K562 (cell line): ENCODE measurements around the gene GALE. TPM values are rescaled to one million over a fixed set of nuclear protein-coding genes. Genes with fewer than 3 reads are reported as not detected.
A peak's percentile ranks its signal among the peaks of the same experiment; 100 is the strongest.

Experiments
- ATAC-seq: fragments of 200-7000 bp; cut with Tn5 transposase; 3 replicates; pipeline ENCODE4 v1.9.1; 2020; ENCODE audit warnings: moderate library complexity
- Bru-seq: library from RNA; stranded (reverse); fragments of 400-500 nt; gene quantifications from one replicate; lab custom pipeline; 2021; lab: Mats Ljungman, UMichigan
- BruChase-seq, 2 experiments: library from RNA; stranded (reverse); fragments of 400-500 nt; gene quantifications; one replicate each; lab custom pipeline; 2021; lab: Mats Ljungman, UMichigan
- BruUV-seq: library from RNA; stranded (reverse); fragments of 400-500 nt; replicated peaks from 2 replicates; lab custom pipeline; 2021; lab: Mats Ljungman, UMichigan
- CTCF ChIA-PET: fragments of 300-600 bp; formaldehyde crosslinking; extraction: SDS; loops from one replicate; lab custom pipeline; 2021; ENCODE audit warnings: low intra/inter-chr PET ratio; lab: Yijun Ruan, JAX
- POLR2A ChIA-PET: fragments of 300-600, 350-650 bp; sonication (Branson Sonifier 250); formaldehyde crosslinking; extraction: SDS; loops from one replicate; lab custom pipeline; 2021; ENCODE audit warnings: antibody characterized with exemption, inconsistent platforms; lab: Yijun Ruan, JAX
- DNase-seq, 4 experiments: peaks; one replicate each; pipeline versions ENCODE4 v3.0.0 to v3.0.0-alpha.2; 2011 to 2018; ENCODE audit warnings: low spot score in 3 of 4, mixed read lengths in 3 of 4; ENCODE audit errors: extremely low read depth in 1 of 4
- FAIRE-seq: peaks from 2 replicates; lab custom pipeline; 2011; peaks lifted over from hg19 to GRCh38; lab: Jason Lieb, UNC
- H2AFZ ChIP-seq: 2 replicates; pipeline ENCODE4 v1.6.0; 2011; ENCODE audit warnings: low read depth, low read length, control low read depth, inconsistent platforms
- H3K27ac ChIP-seq: fragments of 200-600 bp; 3 replicates; pipeline ENCODE4 v1.8.0; 2011; ENCODE audit warnings: low read depth, mild to moderate bottlenecking, control low read depth, inconsistent platforms, low read length, moderate library complexity, mixed read lengths; ENCODE audit errors: extremely low read depth
- H3K27me3 ChIP-seq, 2 experiments: fragments of 300-600 bp in 1 of 2; 2 replicates in 1 of 2; 3 replicates in 1 of 2; pipeline versions ENCODE4 v1.6.0 to v1.8.0; 2011; ENCODE audit warnings: inconsistent platforms in 2 of 2, low read length in 2 of 2, mild to moderate bottlenecking in 1 of 2, mixed read lengths in 1 of 2, moderate library complexity in 1 of 2; ENCODE audit not compliant: control insufficient read depth in 2 of 2, insufficient read depth in 2 of 2
- H3K36me3 ChIP-seq: fragments of 300-600 bp; 3 replicates; pipeline ENCODE4 v1.8.0; 2011; ENCODE audit warnings: mild to moderate bottlenecking, low read length, inconsistent platforms; ENCODE audit not compliant: control insufficient read depth, insufficient read depth
- H3K4me1 ChIP-seq, 2 experiments: fragments of 200-600 bp in 1 of 2; replicated peaks in 1 of 2; 2 replicates in 1 of 2; 3 replicates in 1 of 2; pipeline versions ENCODE4 v1.5.1 to v1.8.0; 2011; ENCODE audit warnings: inconsistent platforms in 2 of 2, low read length in 2 of 2, mild to moderate bottlenecking in 1 of 2, mixed read lengths in 1 of 2, moderate library complexity in 1 of 2; ENCODE audit not compliant: control insufficient read depth in 2 of 2, insufficient read depth in 2 of 2
- H3K4me2 ChIP-seq: 2 replicates; pipeline ENCODE4 v1.6.1; 2011; ENCODE audit warnings: low read length, control low read depth, inconsistent platforms, mixed read lengths; ENCODE audit not compliant: insufficient read depth
- H3K4me3 ChIP-seq: fragments of 200-600 bp; sonication (generic), shearing (Covaris generic); 2 replicates; pipeline ENCODE4 v1.5.1; 2016; ENCODE audit warnings: control low read depth, inconsistent platforms
- H3K79me2 ChIP-seq: fragments of 200-600 bp; 3 replicates; pipeline ENCODE4 v1.8.0; 2011; ENCODE audit warnings: low read length, inconsistent platforms; ENCODE audit not compliant: control insufficient read depth, insufficient read depth
- H3K9ac ChIP-seq, 2 experiments: 2 replicates each; pipeline versions ENCODE4 v1.6.0 to v1.6.1; 2011; ENCODE audit warnings: low read depth in 2 of 2, low read length in 2 of 2, control low read depth in 1 of 2, inconsistent platforms in 1 of 2, mild to moderate bottlenecking in 1 of 2, mixed read lengths in 1 of 2; ENCODE audit not compliant: insufficient read depth in 1 of 2
- H3K9me1 ChIP-seq: one replicate; pipeline ENCODE4 v1.6.0; 2011; ENCODE audit warnings: inconsistent platforms, mild to moderate bottlenecking, low read length, moderate library complexity; ENCODE audit not compliant: control insufficient read depth, insufficient read depth
- H3K9me3 ChIP-seq: replicated peaks from 2 replicates; pipeline ENCODE4 v1.5.1; 2011; ENCODE audit warnings: low read depth, low read length, inconsistent platforms; ENCODE audit not compliant: control insufficient read depth, insufficient read depth
- H4K20me1 ChIP-seq: replicated peaks from 2 replicates; pipeline ENCODE4 v1.6.1; 2011; ENCODE audit warnings: low read length, inconsistent platforms, mixed read lengths; ENCODE audit not compliant: control insufficient read depth, insufficient read depth
- CBFA2T2 ChIP-seq: fragments of 450-650 bp; conservative IDR thresholded peaks from 2 replicates; pipeline ENCODE4 v1.6.1; 2017; ENCODE audit warnings: mild to moderate bottlenecking
- CTCF ChIP-seq, 3 experiments: IDR thresholded peaks in 2 of 3; conservative IDR thresholded peaks in 1 of 3; 2 replicates each; pipeline ENCODE4 v1.5.1; 2011 to 2012; ENCODE audit warnings: low read length in 3 of 3, mild to moderate bottlenecking in 3 of 3, control low read depth in 2 of 3, improper control_type of control experiment in 1 of 3, inconsistent platforms in 1 of 3, low read depth in 1 of 3, mixed read lengths in 1 of 3, moderate library complexity in 1 of 3; ENCODE audit not compliant: insufficient read depth in 2 of 3
- EGR1 ChIP-seq: fragments of 450-650 bp; conservative IDR thresholded peaks from 2 replicates; pipeline ENCODE4 v1.6.1; 2017; ENCODE audit warnings: mild to moderate bottlenecking
- FOXK2 ChIP-seq, 2 experiments: fragments of 450-650 bp; IDR thresholded peaks in 1 of 2; conservative IDR thresholded peaks in 1 of 2; 2 replicates each; pipeline ENCODE4 v1.6.1; 2016; ENCODE audit warnings: low read depth in 2 of 2, mild to moderate bottlenecking in 1 of 2
- GABPA ChIP-seq: fragments of 200-800 bp; sonication (Bioruptor generic); conservative IDR thresholded peaks from 2 replicates; pipeline ENCODE4 v1.6.1; 2016; ENCODE audit warnings: low read depth, missing genetic modification characterization, missing compliant biosample characterization
- MEF2D ChIP-seq: conservative IDR thresholded peaks from 2 replicates; pipeline ENCODE4 v1.6.1; 2016; ENCODE audit warnings: low read depth, missing genetic modification characterization, missing compliant biosample characterization
- MYNN ChIP-seq, 2 experiments: sonication (generic); formaldehyde crosslinking in 1 of 2; IDR thresholded peaks; 2 replicates each; pipeline versions ENCODE4 v1.5.0 to v1.6.1; 2016 to 2020; ENCODE audit warnings: antibody characterized with exemption in 1 of 2, missing genetic modification reagents in 1 of 2
- PRMT5 ChIP-seq: sonication (generic); formaldehyde crosslinking; IDR thresholded peaks from 2 replicates; pipeline ENCODE4 v1.5.0; 2020; ENCODE audit warnings: missing genetic modification reagents
- TARDBP ChIP-seq: fragments of 450-650 bp; IDR thresholded peaks from 2 replicates; pipeline ENCODE4 v1.6.1; 2016
- ZBTB7A ChIP-seq: IDR thresholded peaks from 2 replicates; pipeline ENCODE4 v1.6.1; 2011; ENCODE audit warnings: low read depth, mild to moderate bottlenecking, low read length, moderate library complexity, borderline replicate concordance; ENCODE audit not compliant: control insufficient read depth
- WGBS: fragments of 100-300 bp; shearing (Covaris generic); methylation state at CpG from one replicate; pipeline ENCODE4 v1.1.6; 2016; ENCODE audit warnings: low coverage, mixed read lengths; ENCODE audit not compliant: insufficient coverage; ENCODE audit errors: missing lambda C conversion rate; 5-methylcytosine and 5-hydroxymethylcytosine counted together
- in situ Hi-C: fragments of 300-500 bp; cut with MboI; formaldehyde crosslinking; loops from 4 replicates; pipeline ENCODE4 v1.15.0; 2018; ENCODE audit warnings: inconsistent platforms, mixed read lengths
- intact Hi-C: fragments of 100-400 bp; cut with micrococcal nuclease; formaldehyde crosslinking; loops from 2 replicates; pipeline ENCODE4 v1.14.2; 2022
- long read RNA-seq, 3 experiments: library from polyadenylated mRNA in 2 of 3; library from RNA in 1 of 3; unstranded in 2 of 3; stranded (forward) in 1 of 3; transcript quantifications; one replicate each; pipeline ENCODE4 v2.0.0, GENCODE V29; 2019 to 2022
- polyA minus RNA-seq, 3 experiments: library from RNA; depleted of rRNA, polyadenylated mRNA; stranded (reverse); fragments of >200 nt; gene quantifications; 2 replicates each; pipeline ENCODE4 v1.2.3, GENCODE V29; 2011
- polyA plus RNA-seq, 8 experiments: library from polyadenylated mRNA; depleted of rRNA in 4 of 8; stranded (reverse) in 5 of 8; unstranded in 3 of 8; fragments of >200 nt; fragmentation: Nextera tagmentation in 2 of 8; fragmentation: Illumina TruSeq in 1 of 8; extraction: Ambion mirVana in 2 of 8; extraction: Trizol in 1 of 8; gene quantifications; 2 replicates each; pipeline versions ENCODE4 v1.2.1 to v1.2.3, GENCODE V29; 2011 to 2014; ENCODE audit warnings: inconsistent platforms in 1 of 8, missing spikeins in 1 of 8
- total RNA-seq, 7 experiments: library from RNA; depleted of rRNA in 6 of 7; stranded (reverse); fragments of >200 nt in 6 of 7; fragmentation: Illumina TruSeq in 2 of 7; extraction: Trizol in 2 of 7; gene quantifications; 2 replicates each; pipeline versions ENCODE4 v1.2.1 to v1.2.3, GENCODE V29; 2011 to 2021; ENCODE audit warnings: low replicate concordance in 1 of 7
- TF ChIP-seq, protein P1 (sequence below): fragments of 450-650 bp; IDR thresholded peaks from 2 replicates; pipeline ENCODE4 v1.6.1; 2016; ENCODE audit warnings: antibody characterized with exemption

Gene GALE
- total RNA-seq (2011; cell fraction: chromatin; rRNA removed; ENCODE audit: low replicate concordance), result 48.0 and 134 TPM in 2 replicates
- total RNA-seq (2011; cell fraction: nucleolus; rRNA removed), result 107 and 108 TPM in 2 replicates
- total RNA-seq (2011; cell fraction: nucleoplasm; rRNA removed), result 54.4 and 66.4 TPM in 2 replicates
- 130 and 133 TPM in 2 replicates for total RNA-seq (2014; rRNA removed)
- 36.8 and 48.3 TPM in 2 replicates for total RNA-seq (2014; rRNA removed; fragmentation: Illumina TruSeq; extraction: Trizol)
- total RNA-seq (2015; rRNA removed; fragmentation: Illumina TruSeq; extraction: Trizol), result 86.2 and 91.3 TPM in 2 replicates
- total RNA-seq (2021), result 108 and 112 TPM in 2 replicates
- 88.3 and 104 TPM in 2 replicates for polyA plus RNA-seq (2011; rRNA removed)
- 132 and 175 TPM in 2 replicates for polyA plus RNA-seq (2011; cell fraction: cytosol; rRNA removed)
- 105 and 111 TPM in 2 replicates for polyA plus RNA-seq (2011; cell fraction: nucleus; rRNA removed)
- polyA plus RNA-seq (2012), result 89.3 and 129 TPM in 2 replicates
- polyA plus RNA-seq (2014; fragmentation: Illumina TruSeq; extraction: Trizol), result 96.6 and 108 TPM in 2 replicates
- polyA plus RNA-seq (2014; fragmentation: Nextera tagmentation; extraction: Ambion mirVana), result 10 to 100 TPM in 1 of 2 experiments, 1 to 10 TPM in 1; 8.4 to 48.4 TPM
- 125 and 139 TPM in 2 replicates for polyA plus RNA-seq (2014; rRNA removed)
- polyA minus RNA-seq (2011; rRNA and poly(A)+ RNA removed), result 33.6 and 40.5 TPM in 2 replicates
- polyA minus RNA-seq (2011; cell fraction: cytosol; rRNA and poly(A)+ RNA removed), result 29.0 and 36.3 TPM in 2 replicates
- polyA minus RNA-seq (2011; cell fraction: nucleus; rRNA and poly(A)+ RNA removed), result 28.5 and 41.0 TPM in 2 replicates
- percentile 82 among the genes with signal in this experiment for Bru-seq, nascent RNA
- percentile 67 among the genes with signal in this experiment for BruChase-seq, experiment 1, labeled RNA remaining after a 2-hour chase
- percentile 67 among the genes with signal in this experiment for BruChase-seq, experiment 2, labeled RNA remaining after a 6-hour chase
- long read RNA-seq, experiment 1, transcript GALE-216 (12 exons, 1,566 nt), result major isoform, 153 of 391 reads
- long read RNA-seq, experiment 1, transcript GALE-207 (11 exons, 1,563 nt), result minor isoform, 11 of 391 reads
- long read RNA-seq, experiment 1, partial matches to known transcripts, result 41 of 391 reads
- long read RNA-seq, experiment 1, other reads (novel, unspliced or antisense), result 182 of 391 reads
- long read RNA-seq, experiment 2, partial matches to known transcripts, result 27 of 105 reads
- long read RNA-seq, experiment 2, other reads (novel, unspliced or antisense), result 78 of 105 reads
- long read RNA-seq, experiment 3, transcript GALE-216 (12 exons, 1,566 nt), result major isoform, 84 of 185 reads
- long read RNA-seq, experiment 3, partial matches to known transcripts, result 15 of 185 reads
- long read RNA-seq, experiment 3, other reads (novel, unspliced or antisense), result 83 of 185 reads

- ATAC-seq (peak; percentile 90), FAIRE-seq (peak; percentile 90), DNase-seq (peak; percentile 96 to 100 (median 97))
- Histone ChIP-seq H3K9me3 (no peaks in the 10 kb centered on the region), H3K9me1 (peaks cover 5% of the 10 kb centered on the region), H3K27me3 (no peaks in the 10 kb centered on the region), H3K4me1 (peaks cover 21 to 40% of the 10 kb centered on the region in 2 experiments), H3K9ac (peak within 1 kb of the TSS; percentile 93 to 98), H3K4me3 (peak within 1 kb of the TSS; percentile 80), H2AFZ (peak within 1 kb of the TSS; percentile 77), H3K27ac (peak within 1 kb of the TSS; percentile 74), H3K79me2 (peaks cover 24% of the 10 kb centered on the region), H3K4me2 (peak within 1 kb of the TSS; percentile 96), H3K36me3 (peaks cover 35% of the 10 kb centered on the region; the same call in 2 of the 3 replicates), H4K20me1 (no peaks in the 10 kb centered on the region)
- CTCF ChIA-PET, result no interaction called here
- WGBS, result 0% methylated on average over 45 of the region's 82 CpGs
- POLR2A ChIA-PET, result interaction anchor here (0.6 to 6.8 kb wide), 13 partner anchors 8 to 313 kb away, joined by 3 to 71 read pairs (median 4); partner anchors contain the start of genes LYPLA2 and PITHD1
- intact Hi-C loops (loop anchor here (1.0 to 2.0 kb wide), 2 partner anchors 23 to 28 kb away; no protein-coding TSS in a partner anchor), in situ Hi-C loops (no loop called here)
- no TSS peak for BruUV-seq
- peak; percentile 58 to 69 for TF ChIP-seq FOXK2 (conservative IDR thresholded peaks at IDR 0.05 in 1 of 2, IDR thresholded peaks at IDR 0.05 in 1 of 2; ENCODE audit: low read depth in 2 of 2)
- TF ChIP-seq MEF2D, result no peak
- TF ChIP-seq GABPA (tag), result peak; percentile 91
- TF ChIP-seq, protein P1, sequence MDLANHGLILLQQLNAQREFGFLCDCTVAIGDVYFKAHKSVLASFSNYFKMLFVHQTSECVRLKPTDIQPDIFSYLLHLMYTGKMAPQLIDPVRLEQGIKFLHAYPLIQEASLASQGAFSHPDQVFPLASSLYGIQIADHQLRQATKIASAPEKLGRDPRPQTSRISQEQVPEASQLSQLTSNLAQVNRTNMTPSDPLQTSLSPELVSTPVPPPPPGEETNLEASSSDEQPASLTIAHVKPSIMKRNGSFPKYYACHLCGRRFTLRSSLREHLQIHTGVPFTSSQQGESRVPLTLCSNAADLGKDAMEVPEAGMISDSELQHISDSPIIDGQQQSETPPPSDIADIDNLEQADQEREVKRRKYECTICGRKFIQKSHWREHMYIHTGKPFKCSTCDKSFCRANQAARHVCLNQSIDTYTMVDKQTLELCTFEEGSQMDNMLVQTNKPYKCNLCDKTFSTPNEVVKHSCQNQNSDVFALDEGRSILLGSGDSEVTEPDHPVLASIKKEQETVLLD, result peak; percentile 53; the same call in 1 of the 2 replicates
- TF ChIP-seq MYNN (IDR thresholded peaks at IDR 0.05), result peak; percentile 49; the same call in 1 of the 2 replicates
- TF ChIP-seq MYNN (CRISPR knock-in tag; IDR thresholded peaks at IDR 0.05), result no peak
- TF ChIP-seq PRMT5 (CRISPR knock-in tag), result no peak
- peak; percentile 74 for TF ChIP-seq EGR1
- TF ChIP-seq TARDBP, result peak; percentile 59; the same call in 1 of the 2 replicates
- peak; percentile 90 for TF ChIP-seq ZBTB7A
- TF ChIP-seq CBFA2T2, result no peak
- TF ChIP-seq CTCF (IDR thresholded peaks at IDR 0.05 in 2 of 3, conservative IDR thresholded peaks at IDR 0.05 in 1 of 3; ENCODE audit: insufficient read depth in 2 of 3, low read depth in 1 of 3, low read length in 3 of 3), result no peak
These were observed at the start of gene GALE for GRCh38 chr1:23800400-23801337. TSS of gene GALE (minus strand) at chr1:23800754. CDS start at chr1:23799007, 1,747 bp downstream.
